Endothelial cell of umbilical vein (primary cell): Measurements from ENCODE around the gene GAL3ST2.

ENCODE experiments used
- CTCF ChIP-seq, 2 donors: IDR thresholded peaks; 1 replicate in 1 of 2; 2 replicates in 1 of 2; pipeline ENCODE4 v1.5.1; 2011; ENCODE audit warnings: low read length in 2 of 2, mild to moderate bottlenecking in 2 of 2, moderate library complexity in 2 of 2, control low read depth in 1 of 2, inconsistent platforms in 1 of 2, low read depth in 1 of 2; ENCODE audit not compliant: insufficient read depth in 1 of 2; ENCODE audit errors: extremely low read depth in 1 of 2
- EZH2 ChIP-seq: IDR thresholded peaks from 2 replicates; pipeline ENCODE4 v1.6.1; 2012; ENCODE audit warnings: borderline replicate concordance, low read depth, mild to moderate bottlenecking, moderate library complexity, low read length, inconsistent platforms; ENCODE audit not compliant: severe bottlenecking
- JUN ChIP-seq: IDR thresholded peaks from 2 replicates; pipeline ENCODE4 v1.6.1; 2011; ENCODE audit warnings: borderline replicate concordance, low read depth; ENCODE audit not compliant: insufficient read length, insufficient read depth
- MAX ChIP-seq: IDR thresholded peaks from 2 replicates; pipeline ENCODE4 v1.6.1; 2011; ENCODE audit not compliant: insufficient read depth, insufficient read length
- POLR2A ChIP-seq: IDR thresholded peaks from 2 replicates; pipeline ENCODE4 v1.6.1; 2012; ENCODE audit warnings: low read depth, mild to moderate bottlenecking, control low read depth, low read length
- POLR2AphosphoS5 ChIP-seq: IDR thresholded peaks from 2 replicates; pipeline ENCODE4 v1.6.1; 2012; ENCODE audit warnings: low read depth, mild to moderate bottlenecking, control low read depth, low read length, moderate library complexity; ENCODE audit not compliant: insufficient read depth

- TF ChIP-seq EZH2 (no peak), CTCF (IDR thresholded peaks at IDR 0.05; ENCODE audit: extremely low read depth in 1 of 2, insufficient read depth in 1 of 2, low read depth in 1 of 2, low read length in 2 of 2) (no peak), POLR2A (no peak), POLR2AphosphoS5 (no peak), MAX (no peak), JUN (no peak)
Observed at GRCh38 chr2:241752689-241753276, 23.8 kb upstream of the GAL3ST2 start.
